Lung (tissue), 12 donors: Measurements from ENCODE around the gene BRMS1L. TPM values are rescaled to one million over a fixed set of nuclear protein-coding genes. Genes with fewer than 3 reads are reported as not detected.

Experiments used
- ATAC-seq: fragments of 200-7000 bp; cut with Tn5 transposase; one replicate; pipeline ENCODE4 v1.9.1; 2020; ENCODE audit warnings: moderate number of reproducible peaks; ENCODE audit not compliant: insufficient read depth, low FRiP score
- DNase-seq, 3 donors: peaks; one replicate each; pipeline ENCODE4 v3.0.0-alpha.2; 2013 to 2017
- H3K27ac ChIP-seq, 2 donors: one replicate each; pipeline ENCODE4 v1.5.1; 2013; ENCODE audit warnings: mild to moderate bottlenecking in 2 of 2, moderate library complexity in 2 of 2, control low read depth in 1 of 2, inconsistent platforms in 1 of 2, low read depth in 1 of 2, low read length in 1 of 2
- H3K27me3 ChIP-seq, 3 donors: one replicate each; pipeline ENCODE4 v1.5.1; 2013; ENCODE audit warnings: low read length in 2 of 3; ENCODE audit not compliant: control insufficient read depth in 3 of 3, insufficient read depth in 3 of 3
- H3K36me3 ChIP-seq, 4 donors: one replicate each; pipeline ENCODE4 v1.5.1; 2013; ENCODE audit warnings: low read length in 4 of 4, mild to moderate bottlenecking in 1 of 4, moderate library complexity in 1 of 4; ENCODE audit not compliant: control insufficient read depth in 4 of 4, insufficient read depth in 4 of 4
- H3K4me1 ChIP-seq, 5 donors: one replicate each; pipeline ENCODE4 v1.5.1; 2013; ENCODE audit warnings: low read length in 5 of 5, mild to moderate bottlenecking in 2 of 5, moderate library complexity in 1 of 5; ENCODE audit not compliant: control insufficient read depth in 5 of 5, insufficient read depth in 5 of 5
- H3K4me3 ChIP-seq: one replicate; pipeline ENCODE4 v1.5.1; 2013; ENCODE audit warnings: mild to moderate bottlenecking, control low read depth, moderate library complexity
- H3K9ac ChIP-seq, 2 donors: one replicate each; pipeline ENCODE4 v1.5.1; 2013; ENCODE audit warnings: low read length in 2 of 2, control low read depth in 1 of 2; ENCODE audit not compliant: insufficient read depth in 1 of 2
- H3K9me3 ChIP-seq, 4 donors: one replicate each; pipeline ENCODE4 v1.5.1; 2013; ENCODE audit warnings: low read length in 3 of 4, mild to moderate bottlenecking in 1 of 4, moderate library complexity in 1 of 4; ENCODE audit not compliant: control insufficient read depth in 4 of 4, insufficient read depth in 3 of 4
- WGBS, 2 donors: extraction: QIAGEN DNeasy Blood & Tissue Kit; methylation state at CpG; one replicate each; pipeline ENCODE4 v1.1.7; 2013; 5-methylcytosine and 5-hydroxymethylcytosine counted together
- polyA plus RNA-seq, 2 donors: library from polyadenylated mRNA; stranded (reverse); fragments of 200-250 nt; gene quantifications; one replicate each; pipeline ENCODE4 v1.2.1, GENCODE V29; 2013
- total RNA-seq, 2 donors: library from RNA; depleted of rRNA in 1 of 2; stranded (reverse); fragments of >200 nt in 1 of 2; gene quantifications; one replicate each; pipeline ENCODE4 v1.2.1, GENCODE V29; 2014 to 2021
- TF ChIP-seq, protein P1 (sequence below): IDR thresholded peaks from 2 replicates; pipeline ENCODE4 v1.5.1; 2012; ENCODE audit warnings: mild to moderate bottlenecking; ENCODE audit errors: control extremely low read depth, extremely low read depth
- donor health status: control.
- donor health status: control.
- donor health status: Bipolar disorder and iron deficiency.
- donor health status: healthy.
- donor health status: DM: yes; HTN: yes; CAD: no.

The BRMS1L gene
- total and polyA plus RNA-seq, 4 donors: 5.0 to 17.4 (median 6.3) TPM

DNA sequence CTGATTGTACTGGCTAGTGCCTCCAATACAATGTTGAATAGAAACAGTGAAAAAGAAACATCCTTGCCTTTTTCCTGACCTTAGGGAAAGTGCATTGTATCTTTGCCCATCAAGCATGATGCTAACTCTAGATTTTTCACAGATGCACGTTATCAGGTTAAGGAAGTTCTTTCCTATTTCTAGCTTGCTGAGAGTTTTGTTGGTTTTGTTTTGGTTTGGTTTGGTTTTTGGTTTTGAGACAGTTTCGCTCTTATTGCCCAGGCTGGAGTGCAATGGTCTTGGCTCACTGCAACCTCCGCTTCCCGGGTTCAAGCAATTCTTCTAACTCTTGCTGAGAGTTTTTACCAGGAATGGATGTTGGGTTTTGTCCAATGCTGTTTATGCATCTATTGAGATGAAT, 89.0 kb downstream of the BRMS1L start:
- no peaks in the 10 kb centered on the region for H3K9me3 ChIP-seq
- TF ChIP-seq, protein P1, sequence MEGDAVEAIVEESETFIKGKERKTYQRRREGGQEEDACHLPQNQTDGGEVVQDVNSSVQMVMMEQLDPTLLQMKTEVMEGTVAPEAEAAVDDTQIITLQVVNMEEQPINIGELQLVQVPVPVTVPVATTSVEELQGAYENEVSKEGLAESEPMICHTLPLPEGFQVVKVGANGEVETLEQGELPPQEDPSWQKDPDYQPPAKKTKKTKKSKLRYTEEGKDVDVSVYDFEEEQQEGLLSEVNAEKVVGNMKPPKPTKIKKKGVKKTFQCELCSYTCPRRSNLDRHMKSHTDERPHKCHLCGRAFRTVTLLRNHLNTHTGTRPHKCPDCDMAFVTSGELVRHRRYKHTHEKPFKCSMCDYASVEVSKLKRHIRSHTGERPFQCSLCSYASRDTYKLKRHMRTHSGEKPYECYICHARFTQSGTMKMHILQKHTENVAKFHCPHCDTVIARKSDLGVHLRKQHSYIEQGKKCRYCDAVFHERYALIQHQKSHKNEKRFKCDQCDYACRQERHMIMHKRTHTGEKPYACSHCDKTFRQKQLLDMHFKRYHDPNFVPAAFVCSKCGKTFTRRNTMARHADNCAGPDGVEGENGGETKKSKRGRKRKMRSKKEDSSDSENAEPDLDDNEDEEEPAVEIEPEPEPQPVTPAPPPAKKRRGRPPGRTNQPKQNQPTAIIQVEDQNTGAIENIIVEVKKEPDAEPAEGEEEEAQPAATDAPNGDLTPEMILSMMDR: no peak
- H3K9ac ChIP-seq: no peak overlapping the region
- no peak for ATAC-seq
- no peaks in the 10 kb centered on the region for H3K4me1 ChIP-seq
- 84 to 87% methylated on average over 4 of the region's 4 CpGs for WGBS, 2 donors
- H3K27me3 ChIP-seq: no peaks in the 10 kb centered on the region
- H3K27ac ChIP-seq: no peak overlapping the region
- H3K36me3 ChIP-seq: no peaks in the 10 kb centered on the region
- no peak overlapping the region for H3K4me3 ChIP-seq
- no peak for DNase-seq

DNA sequence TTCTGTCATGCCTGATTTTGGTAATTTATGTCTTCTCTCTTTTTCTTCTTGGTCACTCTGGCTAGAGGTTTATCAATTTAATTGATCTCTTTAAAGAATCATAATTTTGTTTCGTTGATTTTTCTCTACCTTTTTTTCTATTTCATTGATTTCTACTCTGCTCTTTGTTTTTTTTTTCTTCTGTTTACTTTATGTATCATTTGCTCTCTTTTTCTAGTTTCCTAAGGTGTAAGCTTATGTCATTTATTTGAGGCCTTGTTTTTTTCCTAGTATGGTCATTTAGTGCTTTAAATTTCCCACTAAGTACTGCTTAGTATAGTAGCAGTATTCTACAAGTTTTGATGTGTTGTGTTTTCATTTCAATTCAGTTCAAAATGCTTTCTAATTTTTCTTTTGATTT, 89.6 kb downstream of the BRMS1L start:
- Histone ChIP-seq H3K27me3 (no peaks in the 10 kb centered on the region), H3K4me1 (no peaks in the 10 kb centered on the region), H3K9ac (no peak overlapping the region), H3K27ac (no peak overlapping the region), H3K36me3 (no peaks in the 10 kb centered on the region), H3K9me3 (no peaks in the 10 kb centered on the region), H3K4me3 (no peak overlapping the region)
- no peak for DNase-seq
- TF ChIP-seq, protein P1: no peak
- no peak for ATAC-seq
- WGBS, 2 donors: 72 to 91% methylated on average over 1 of the region's 1 CpG

Other genes starting within 250 kb of the BRMS1L start
- 100 to 1,000 TPM in 1 of 2 donors, 10 to 100 TPM in 1; 74.5 to 188 TPM for gene RALGAPA1, start 17.0 kb upstream of the BRMS1L start, total RNA-seq
- 10 to 100 TPM in 1 of 2 donors, 1 to 10 TPM in 1; 9.4 to 15.3 TPM for gene RALGAPA1, start 17.0 kb upstream of the BRMS1L start, polyA plus RNA-seq